Thoracic aorta (tissue), 2 donors: Measurements from ENCODE around the gene OCRL. TPM values are rescaled to one million over a fixed set of nuclear protein-coding genes. Genes with fewer than 3 reads are reported as not detected.

Source experiments
- ATAC-seq: fragments of 150-250 bp; one replicate; pipeline ENCODE4 v1.8.0; 2017; ENCODE audit warnings: low read depth; ENCODE audit not compliant: insufficient number of reproducible peaks, low FRiP score
- DNase-seq: peaks from one replicate; pipeline ENCODE4 v3.0.0-alpha.2; 2020; ENCODE audit warnings: low spot score
- H3K27ac ChIP-seq, 2 donors: fragments of 200-600 bp; sonication (generic); 1 replicate in 1 of 2; 2 replicates in 1 of 2; pipeline ENCODE4 v1.5.1; 2016; ENCODE audit warnings: mild to moderate bottlenecking in 2 of 2, moderate library complexity in 2 of 2
- H3K27me3 ChIP-seq: fragments of 200-600 bp; sonication (generic); replicated peaks from 2 replicates; pipeline ENCODE4 v1.6.0; 2016; ENCODE audit warnings: mild to moderate bottlenecking; ENCODE audit not compliant: insufficient read depth
- H3K36me3 ChIP-seq: fragments of 200-600 bp; sonication (generic); one replicate; pipeline ENCODE4 v1.5.1; 2016
- H3K4me1 ChIP-seq, 2 donors: fragments of 200-600 bp; sonication (generic); 1 replicate in 1 of 2; 2 replicates in 1 of 2; pipeline versions ENCODE4 v1.5.1 to v1.6.0; 2016; ENCODE audit warnings: low read depth in 2 of 2, mild to moderate bottlenecking in 1 of 2; ENCODE audit not compliant: control insufficient read depth in 1 of 2
- H3K4me3 ChIP-seq: fragments of 200-600 bp; sonication (generic); 2 replicates; pipeline ENCODE4 v1.5.1; 2016; ENCODE audit warnings: mild to moderate bottlenecking
- H3K9me3 ChIP-seq: fragments of 200-600 bp; sonication (generic); 2 replicates; pipeline ENCODE4 v1.5.1; 2016
- CTCF ChIP-seq: fragments of 200-600 bp; sonication (generic); IDR thresholded peaks from one replicate; pipeline ENCODE4 v1.5.1; 2019; ENCODE audit warnings: antibody characterized with exemption
- total RNA-seq, 2 donors: library from RNA; depleted of rRNA; stranded (reverse); fragments of >200 nt; gene quantifications; one replicate each; pipeline versions ENCODE4 v1.1.0 to v1.2.3, GENCODE V29; 2016

OCRL gene
- total RNA-seq, 2 donors from 2014 or later: 19.5 to 27.9 TPM

DNA sequence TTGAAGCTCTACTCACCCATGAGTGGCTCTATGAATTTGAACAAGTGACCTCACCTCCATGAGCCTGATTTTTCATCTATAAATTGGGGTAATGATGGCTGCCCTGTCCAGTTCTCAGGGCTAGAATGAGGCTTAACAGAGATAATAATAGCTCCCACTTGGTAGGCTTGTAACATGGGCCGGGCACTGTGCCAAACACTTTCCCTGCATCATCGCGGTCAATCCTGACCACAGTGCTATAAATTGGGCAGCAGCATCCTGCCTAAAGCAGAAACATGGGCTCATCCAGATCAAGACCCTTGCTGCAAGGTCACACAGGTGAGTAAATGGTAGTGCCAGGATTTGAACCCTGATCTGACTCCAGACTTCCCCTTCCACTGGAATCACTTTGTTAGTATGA, 101.9 kb downstream of the OCRL start:
- Histone ChIP-seq H3K36me3 (no peaks in the 10 kb centered on the region), H3K4me1 (no peaks in the 10 kb centered on the region), H3K4me3 (no peak overlapping the region), H3K27ac (no peak overlapping the region), H3K9me3 (no peaks in the 10 kb centered on the region), H3K27me3 (no peaks in the 10 kb centered on the region)
- TF ChIP-seq CTCF: no peak
- DNase-seq (no peak), ATAC-seq (no peak)

Other genes starting within 250 kb of the OCRL start
- gene SMARCA1, start 16.8 kb upstream of the OCRL start, total RNA-seq: 10 to 100 TPM; 34.0 to 56.6 TPM
- gene APLN, start 114.7 kb downstream of the OCRL start, total RNA-seq: 1 to 10 TPM; 1.1 to 1.8 TPM
- 1 to 10 TPM; 2.7 to 4.2 TPM for gene XPNPEP2, start 198.7 kb downstream of the OCRL start, total RNA-seq
- 10 to 100 TPM; 12.4 to 16.2 TPM for gene SASH3, start 239.7 kb downstream of the OCRL start, total RNA-seq